PFSK-1 (cell line): ENCODE results near the gene FSTL4.

Source experiments
- FOXP2 ChIP-seq: optimal IDR thresholded peaks from 2 replicates; pipeline ENCODE3; 2011; ENCODE audit warnings: borderline replicate concordance, control low read depth, inconsistent platforms; ENCODE audit not compliant: insufficient read depth; ENCODE audit errors: extremely low read length, extremely low read depth
- POLR2AphosphoS5 ChIP-seq: IDR thresholded peaks from 2 replicates; pipeline ENCODE4 v1.6.1; 2012; ENCODE audit warnings: low read depth, mild to moderate bottlenecking, control low read depth, low read length, moderate library complexity
- SIN3A ChIP-seq: IDR thresholded peaks from 2 replicates; pipeline ENCODE4 v1.6.1; 2012; ENCODE audit warnings: mild to moderate bottlenecking, low read length, moderate library complexity, borderline replicate concordance; ENCODE audit not compliant: insufficient read depth
- TAF1 ChIP-seq: IDR thresholded peaks from 2 replicates; pipeline ENCODE4 v1.6.1; 2012; ENCODE audit warnings: low read length, control low read depth, borderline replicate concordance; ENCODE audit not compliant: insufficient read depth
- TF ChIP-seq, protein P1 (sequence below), 2 experiments: IDR thresholded peaks; 2 replicates each; pipeline versions ENCODE4 v1.6.1 to v1.8.0; 2011 to 2012; ENCODE audit warnings: low read depth in 2 of 2, low read length in 2 of 2, control low read depth in 1 of 2, inconsistent platforms in 1 of 2, mild to moderate bottlenecking in 1 of 2, moderate library complexity in 1 of 2; ENCODE audit not compliant: insufficient read depth in 1 of 2

FSTL4 gene

GRCh38 chr5:133253070-133253469, 359.3 kb downstream of the FSTL4 start:
- TF ChIP-seq SIN3A, result no peak
- no peak for TF ChIP-seq POLR2AphosphoS5
- TF ChIP-seq FOXP2, result no peak
- no peak for TF ChIP-seq TAF1

DNA sequence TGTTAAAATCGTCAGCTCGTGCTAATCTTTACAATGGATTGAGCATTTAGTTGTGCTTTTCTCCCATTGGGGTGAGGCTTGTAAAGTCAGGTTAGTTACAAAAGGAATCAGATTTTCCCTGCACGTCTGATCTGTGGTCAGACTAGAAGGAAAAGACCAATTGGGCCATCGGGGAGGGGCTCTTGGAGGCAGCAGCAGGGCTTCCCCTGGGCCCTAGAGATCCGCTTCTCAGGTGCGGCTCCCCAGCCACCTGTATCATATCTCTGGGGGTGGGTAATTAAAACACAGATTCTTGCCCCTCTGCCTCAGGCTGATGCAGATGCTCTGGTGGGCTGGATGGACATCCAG, 360.2 kb downstream of the FSTL4 start:
- TF ChIP-seq, protein P1, sequence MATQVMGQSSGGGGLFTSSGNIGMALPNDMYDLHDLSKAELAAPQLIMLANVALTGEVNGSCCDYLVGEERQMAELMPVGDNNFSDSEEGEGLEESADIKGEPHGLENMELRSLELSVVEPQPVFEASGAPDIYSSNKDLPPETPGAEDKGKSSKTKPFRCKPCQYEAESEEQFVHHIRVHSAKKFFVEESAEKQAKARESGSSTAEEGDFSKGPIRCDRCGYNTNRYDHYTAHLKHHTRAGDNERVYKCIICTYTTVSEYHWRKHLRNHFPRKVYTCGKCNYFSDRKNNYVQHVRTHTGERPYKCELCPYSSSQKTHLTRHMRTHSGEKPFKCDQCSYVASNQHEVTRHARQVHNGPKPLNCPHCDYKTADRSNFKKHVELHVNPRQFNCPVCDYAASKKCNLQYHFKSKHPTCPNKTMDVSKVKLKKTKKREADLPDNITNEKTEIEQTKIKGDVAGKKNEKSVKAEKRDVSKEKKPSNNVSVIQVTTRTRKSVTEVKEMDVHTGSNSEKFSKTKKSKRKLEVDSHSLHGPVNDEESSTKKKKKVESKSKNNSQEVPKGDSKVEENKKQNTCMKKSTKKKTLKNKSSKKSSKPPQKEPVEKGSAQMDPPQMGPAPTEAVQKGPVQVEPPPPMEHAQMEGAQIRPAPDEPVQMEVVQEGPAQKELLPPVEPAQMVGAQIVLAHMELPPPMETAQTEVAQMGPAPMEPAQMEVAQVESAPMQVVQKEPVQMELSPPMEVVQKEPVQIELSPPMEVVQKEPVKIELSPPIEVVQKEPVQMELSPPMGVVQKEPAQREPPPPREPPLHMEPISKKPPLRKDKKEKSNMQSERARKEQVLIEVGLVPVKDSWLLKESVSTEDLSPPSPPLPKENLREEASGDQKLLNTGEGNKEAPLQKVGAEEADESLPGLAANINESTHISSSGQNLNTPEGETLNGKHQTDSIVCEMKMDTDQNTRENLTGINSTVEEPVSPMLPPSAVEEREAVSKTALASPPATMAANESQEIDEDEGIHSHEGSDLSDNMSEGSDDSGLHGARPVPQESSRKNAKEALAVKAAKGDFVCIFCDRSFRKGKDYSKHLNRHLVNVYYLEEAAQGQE (IDR thresholded peaks at IDR 0.05; ENCODE audit: insufficient read depth in 1 of 2, low read depth in 2 of 2, low read length in 2 of 2), result no peak
- TF ChIP-seq SIN3A, result no peak
- TF ChIP-seq TAF1, result no peak
- no peak for TF ChIP-seq FOXP2
- TF ChIP-seq POLR2AphosphoS5, result no peak

- TF ChIP-seq TAF1 (no peak), POLR2AphosphoS5 (no peak), FOXP2 (no peak), SIN3A (no peak)
- TF ChIP-seq, protein P1 (IDR thresholded peaks at IDR 0.05; ENCODE audit: insufficient read depth in 1 of 2, low read depth in 2 of 2, low read length in 2 of 2), result no peak
These were observed 360.8 kb downstream of the FSTL4 start for GRCh38 chr5:133251296-133252132.

GRCh38 chr5:133250527-133250926, 361.8 kb downstream of the FSTL4 start:
- TF ChIP-seq SIN3A (no peak), TAF1 (no peak), POLR2AphosphoS5 (no peak), FOXP2 (no peak)
- TF ChIP-seq, protein P1 (IDR thresholded peaks at IDR 0.05; ENCODE audit: insufficient read depth in 1 of 2, low read depth in 2 of 2, low read length in 2 of 2), result no peak

DNA sequence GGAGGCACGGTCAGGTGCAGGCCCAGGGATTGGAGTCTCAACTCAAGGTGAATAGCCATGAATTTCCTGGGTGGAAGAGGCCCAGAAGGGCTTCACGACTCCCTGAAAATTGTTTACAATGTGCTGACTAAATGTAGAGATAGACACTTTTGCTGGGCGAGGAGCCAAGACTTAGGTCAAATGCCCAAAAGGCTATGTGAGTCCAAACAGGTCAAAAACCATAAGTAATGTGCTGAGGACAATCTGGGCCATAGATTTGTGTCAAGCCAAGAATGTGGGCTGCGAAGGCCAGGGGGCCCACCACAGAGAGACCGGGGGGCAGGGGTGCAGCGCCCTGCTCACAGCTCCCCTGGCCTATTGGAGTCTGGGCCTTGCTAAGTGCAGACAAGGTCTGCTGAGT, 362.7 kb downstream of the FSTL4 start:
- TF ChIP-seq POLR2AphosphoS5 (no peak), TAF1 (no peak), SIN3A (no peak), FOXP2 (no peak)
- TF ChIP-seq, protein P1 (IDR thresholded peaks at IDR 0.05; ENCODE audit: insufficient read depth in 1 of 2, low read depth in 2 of 2, low read length in 2 of 2), result no peak
